Subcutaneous abdominal adipose tissue (tissue), 5 donors: ENCODE results near the gene ABI3.

Source experiments
- H3K27ac ChIP-seq: one replicate; pipeline ENCODE4 v1.7.0; 2013; ENCODE audit warnings: low read depth, mild to moderate bottlenecking, inconsistent platforms, low read length, moderate library complexity
- H3K27me3 ChIP-seq, 5 donors: one replicate each; pipeline ENCODE4 v1.7.0; 2013; ENCODE audit warnings: low read length in 5 of 5, inconsistent platforms in 1 of 5; ENCODE audit not compliant: control insufficient read depth in 5 of 5, insufficient read depth in 4 of 5
- H3K36me3 ChIP-seq, 5 donors: one replicate each; pipeline ENCODE4 v1.7.0; 2013; ENCODE audit warnings: low read length in 5 of 5; ENCODE audit not compliant: control insufficient read depth in 5 of 5, insufficient read depth in 5 of 5
- H3K4me1 ChIP-seq, 5 donors: one replicate each; pipeline ENCODE4 v1.7.0; 2013; ENCODE audit warnings: low read length in 5 of 5, mild to moderate bottlenecking in 3 of 5, moderate library complexity in 1 of 5; ENCODE audit not compliant: control insufficient read depth in 5 of 5, insufficient read depth in 5 of 5
- H3K4me3 ChIP-seq, 5 donors: one replicate each; pipeline ENCODE4 v1.7.0; 2013; ENCODE audit warnings: low read length in 5 of 5, low read depth in 1 of 5
- H3K9ac ChIP-seq, 5 donors: one replicate each; pipeline ENCODE4 v1.7.0; 2013; ENCODE audit warnings: low read length in 5 of 5, mild to moderate bottlenecking in 4 of 5, moderate library complexity in 3 of 5
- H3K9me3 ChIP-seq, 5 donors: one replicate each; pipeline ENCODE4 v1.7.0; 2013; ENCODE audit warnings: low read length in 5 of 5; ENCODE audit not compliant: control insufficient read depth in 5 of 5
- donor health status: healthy.
- donor health status: healthy.
- donor health status: healthy.
- donor health status: healthy.
- donor health status: healthy.

ABI3 gene

GRCh38 chr17:49266233-49266632 is 55.7 kb downstream of the ABI3 start:
- Histone ChIP-seq H3K9me3 (no peaks in the 10 kb centered on the region), H3K9ac (no peak overlapping the region), H3K27ac (no peak overlapping the region), H3K27me3 (no peaks in the 10 kb centered on the region), H3K36me3 (no peaks in the 10 kb centered on the region), H3K4me3 (no peak overlapping the region), H3K4me1 (no peaks in the 10 kb centered on the region)

DNA sequence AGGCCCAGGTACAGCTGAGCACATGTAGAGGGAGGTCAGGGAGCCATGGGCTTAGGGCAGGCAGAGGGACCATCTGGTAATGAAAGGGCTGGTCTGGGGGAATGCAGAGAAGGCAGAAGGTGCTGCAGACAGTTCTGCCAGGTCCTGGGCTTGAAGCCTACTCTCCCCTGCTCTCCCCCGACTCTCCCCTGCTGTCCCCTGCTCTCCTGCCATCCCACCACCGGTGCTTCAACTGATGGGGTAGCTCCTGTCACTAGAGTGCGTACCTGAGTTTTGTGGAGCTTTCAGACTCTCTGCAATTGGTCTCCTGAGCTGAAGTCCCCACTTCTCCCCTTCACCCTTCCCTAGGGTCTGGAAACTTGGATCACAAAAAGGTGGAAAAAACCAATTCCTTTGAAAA is 57.4 kb downstream of the ABI3 start:
- no peaks in the 10 kb centered on the region for H3K9me3 ChIP-seq
- no peak overlapping the region for H3K4me3 ChIP-seq
- H3K4me1 ChIP-seq: no peaks in the 10 kb centered on the region
- H3K36me3 ChIP-seq: no peaks in the 10 kb centered on the region
- no peak overlapping the region for H3K27ac ChIP-seq
- no peaks in the 10 kb centered on the region for H3K27me3 ChIP-seq
- no peak overlapping the region for H3K9ac ChIP-seq

- H3K4me1 ChIP-seq: no peaks in the 10 kb centered on the region
Observed at GRCh38 chr17:49269356-49269755, 58.8 kb downstream of the ABI3 start.

More at GRCh38 chr17:49269356-49269755, 58.8 kb downstream of the ABI3 start:
- no peaks in the 10 kb centered on the region for H3K36me3 ChIP-seq
- H3K27ac ChIP-seq: no peak overlapping the region
- no peaks in the 10 kb centered on the region for H3K9me3 ChIP-seq
- no peak overlapping the region for H3K4me3 ChIP-seq
- no peaks in the 10 kb centered on the region for H3K27me3 ChIP-seq
- H3K9ac ChIP-seq: no peak overlapping the region
